Muscle of arm (tissue), 12 donors: ENCODE results near the gene SPATA20. TPM values are rescaled to one million over a fixed set of nuclear protein-coding genes. Genes with fewer than 3 reads are reported as not detected.

Experiments
- DNase-seq: peaks from one replicate; pipeline ENCODE4 v3.0.0-alpha.2; 2013
- polyA plus RNA-seq, 12 donors: library from polyadenylated mRNA; unstranded; fragments of 120-200 nt; gene quantifications; one replicate each; pipeline ENCODE4 v1.2.1, GENCODE V29; 2013; ENCODE audit not compliant: insufficient read length in 12 of 12

SPATA20 gene
- polyA plus RNA-seq, 12 donors, result 16.4 to 43.9 (median 26.2) TPM; not detected in 1

GRCh38 chr17:50538549-50539410 is 8.2 kb upstream of the SPATA20 start:
- no peak for DNase-seq

- no peak for DNase-seq
These were observed 7.0 kb upstream of the SPATA20 start for GRCh38 chr17:50539762-50540559.

- no peak for DNase-seq
These were observed 6.2 kb upstream of the SPATA20 start for GRCh38 chr17:50540560-50541401.

- DNase-seq, result no peak
These were observed 5.6 kb upstream of the SPATA20 start for GRCh38 chr17:50541402-50541715.

- DNase-seq, result peak; percentile 75
These were observed 5.0 kb upstream of the SPATA20 start for GRCh38 chr17:50541716-50542688.

GRCh38 chr17:50542795-50543774 is 3.9 kb upstream of the SPATA20 start:
- no peak for DNase-seq

GRCh38 chr17:50544516-50544915 is 2.5 kb upstream of the SPATA20 start:
- no peak for DNase-seq

- no peak for DNase-seq
These were observed 1.7 kb upstream of the SPATA20 start for GRCh38 chr17:50545311-50545710.

GRCh38 chr17:50546701-50547034 is 306 bp upstream of the SPATA20 start:
- DNase-seq, result no peak

GRCh38 chr17:50547736-50548083 is 736 bp downstream of the SPATA20 start:
- no peak for DNase-seq

- no peak for DNase-seq
These were observed 1.9 kb downstream of the SPATA20 start for GRCh38 chr17:50548831-50549230.

GRCh38 chr17:50549256-50549941 is 2.4 kb downstream of the SPATA20 start:
- DNase-seq, result no peak

GRCh38 chr17:50549969-50550368 is 3.0 kb downstream of the SPATA20 start:
- DNase-seq, result no peak

- peak; percentile 88 for DNase-seq
These were observed 3.9 kb downstream of the SPATA20 start for GRCh38 chr17:50550661-50551432.

- no peak for DNase-seq
These were observed 4.5 kb downstream of the SPATA20 start for GRCh38 chr17:50551433-50551815.

- DNase-seq, result no peak
These were observed 4.9 kb downstream of the SPATA20 start for GRCh38 chr17:50551884-50552283.

GRCh38 chr17:50554201-50554600 is 7.2 kb downstream of the SPATA20 start:
- DNase-seq, result no peak

- DNase-seq, result no peak
These were observed 9.8 kb downstream of the SPATA20 start for GRCh38 chr17:50556803-50557202.

GRCh38 chr17:50557630-50558029 is 10.7 kb downstream of the SPATA20 start:
- DNase-seq, result no peak
